Activated naive CD4-positive, alpha-beta T cell treated with anti-CD3 and anti-CD28 coated beads, Interleukin-2, amount 50 U/mL, for 72 hours (primary cell): Measurements from ENCODE around the gene PAFAH1B2. TPM values are rescaled to one million over a fixed set of nuclear protein-coding genes. Genes with fewer than 3 reads are reported as not detected.
"Not testable (repeated sequence)": the region's sequence is repeated elsewhere in the genome, so short reads cannot be mapped to it uniquely, and the experiment has no call there.

ENCODE experiments used
- ATAC-seq, 2 donors: fragments of 150-1000 bp; cut with Tn5 transposase; 2 replicates each; pipeline ENCODE4 v1.10.0; 2021; ENCODE audit warnings: mild to moderate bottlenecking in 2 of 2, moderate library complexity in 2 of 2
- DNase-seq, 2 donors: peaks; one replicate each; pipeline ENCODE4 v3.0.0; 2021 to 2022; ENCODE audit warnings: low spot score in 2 of 2
- H3K27ac Mint-ChIP-seq, 2 donors: one replicate each; pipeline ENCODE4 v1.8.0; 2022; ENCODE audit warnings: mild to moderate bottlenecking in 2 of 2, mixed read lengths in 2 of 2
- H3K36me3 Mint-ChIP-seq, 2 donors: one replicate each; pipeline ENCODE4 v1.8.0; 2022; ENCODE audit warnings: mixed read lengths in 2 of 2
- H3K9me3 Mint-ChIP-seq, 2 donors: one replicate each; pipeline ENCODE4 v1.8.0; 2022; ENCODE audit warnings: mixed read lengths in 2 of 2
- total RNA-seq, 2 donors: library from RNA; stranded (reverse); gene quantifications; one replicate each; pipeline ENCODE4 v1.2.3, GENCODE V29; 2022

PAFAH1B2 gene
- total RNA-seq, 2 donors from 2014 or later = 63.4 to 64.5 TPM

DNA sequence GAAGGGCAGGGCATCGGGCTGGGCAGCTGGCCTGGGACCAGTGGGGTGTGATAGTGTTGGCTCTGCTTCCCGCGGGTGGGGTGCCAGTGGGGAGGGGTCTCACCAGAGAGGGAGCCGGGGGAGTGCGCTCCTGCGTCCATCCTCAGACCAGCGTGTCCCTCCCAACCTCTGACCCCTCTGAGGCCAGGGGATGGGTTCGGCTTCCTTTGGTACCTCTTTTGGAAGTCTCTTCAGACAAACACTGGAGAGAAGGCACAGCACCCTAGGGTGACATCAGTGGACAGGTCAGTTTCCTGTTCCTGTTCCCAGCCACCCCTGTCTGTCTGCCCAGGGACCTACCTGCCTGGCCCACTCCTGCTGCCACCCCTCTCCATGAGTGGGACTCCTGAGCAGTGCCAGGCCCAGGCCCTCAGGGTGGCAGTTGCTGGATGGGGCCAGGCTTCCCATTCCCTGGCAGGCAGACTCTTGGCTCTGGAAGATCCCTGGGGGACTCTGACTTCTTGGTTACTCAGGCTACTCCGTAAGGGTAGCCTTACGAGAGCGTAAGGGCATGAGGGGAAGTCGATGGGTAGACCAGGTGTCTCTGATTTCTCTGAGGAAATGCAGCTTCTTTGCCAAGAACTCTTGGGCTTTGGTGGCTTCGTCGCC lies 57.7 kb downstream of the PAFAH1B2 start:
- H3K36me3 Mint-ChIP-seq = peaks cover 0 to 11% of the 10 kb centered on the region in 2 donors
- no peaks in the 10 kb centered on the region for H3K9me3 Mint-ChIP-seq
- DNase-seq (no peak), ATAC-seq (no peak)
- peak overlapping the region in 1 of 2 donors; percentile 27 for H3K27ac Mint-ChIP-seq

DNA sequence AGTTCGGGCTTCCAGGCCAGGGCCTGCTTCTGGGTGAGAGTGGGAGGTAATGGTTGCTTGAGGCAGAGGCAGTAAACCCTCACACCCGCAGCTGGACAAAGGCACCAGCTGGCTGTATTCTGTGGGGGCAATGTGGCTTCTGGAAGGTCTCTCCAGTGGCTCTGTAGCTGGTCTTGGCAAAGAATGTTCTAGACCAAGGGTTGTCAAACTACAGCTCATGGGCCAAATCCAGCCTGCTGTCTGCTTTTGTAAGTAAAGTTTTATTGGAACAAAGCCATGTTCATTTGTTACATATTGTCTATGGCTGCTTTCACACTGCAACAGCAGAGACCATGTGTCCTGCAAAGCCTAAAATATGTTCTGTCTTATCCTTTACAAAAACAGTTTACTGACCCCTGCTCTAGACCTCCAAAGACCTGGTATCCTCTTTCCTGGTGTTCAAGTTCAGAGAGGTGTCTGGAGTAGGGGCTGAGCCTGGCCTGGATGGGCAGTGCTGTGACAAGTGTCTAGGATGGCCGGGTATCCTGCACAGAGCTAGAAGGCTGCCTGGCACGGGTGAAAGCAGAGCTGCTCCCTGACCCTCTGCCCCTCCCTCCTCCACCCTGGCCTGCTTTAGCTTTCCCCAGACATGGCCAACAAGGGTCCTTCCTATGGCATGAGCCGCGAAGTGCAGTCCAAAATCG lies 58.4 kb downstream of the PAFAH1B2 start:
- DNase-seq (no peak), ATAC-seq (no peak)
- no peaks in the 10 kb centered on the region for H3K9me3 Mint-ChIP-seq
- peaks cover 0 to 11% of the 10 kb centered on the region in 2 donors for H3K36me3 Mint-ChIP-seq
- H3K27ac Mint-ChIP-seq = peak overlapping the region; percentile 27 to 89

DNA sequence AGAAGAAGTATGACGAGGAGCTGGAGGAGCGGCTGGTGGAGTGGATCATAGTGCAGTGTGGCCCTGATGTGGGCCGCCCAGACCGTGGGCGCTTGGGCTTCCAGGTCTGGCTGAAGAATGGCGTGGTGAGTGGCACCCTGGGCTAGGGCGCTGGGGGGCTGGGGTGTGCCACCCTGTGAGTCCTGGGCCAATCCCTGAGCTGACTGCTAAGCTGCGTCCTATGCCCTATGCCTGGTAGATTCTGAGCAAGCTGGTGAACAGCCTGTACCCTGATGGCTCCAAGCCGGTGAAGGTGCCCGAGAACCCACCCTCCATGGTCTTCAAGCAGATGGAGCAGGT lies 59.0 kb downstream of the PAFAH1B2 start:
- peak overlapping the region; percentile 19 to 89 for H3K27ac Mint-ChIP-seq

DNA sequence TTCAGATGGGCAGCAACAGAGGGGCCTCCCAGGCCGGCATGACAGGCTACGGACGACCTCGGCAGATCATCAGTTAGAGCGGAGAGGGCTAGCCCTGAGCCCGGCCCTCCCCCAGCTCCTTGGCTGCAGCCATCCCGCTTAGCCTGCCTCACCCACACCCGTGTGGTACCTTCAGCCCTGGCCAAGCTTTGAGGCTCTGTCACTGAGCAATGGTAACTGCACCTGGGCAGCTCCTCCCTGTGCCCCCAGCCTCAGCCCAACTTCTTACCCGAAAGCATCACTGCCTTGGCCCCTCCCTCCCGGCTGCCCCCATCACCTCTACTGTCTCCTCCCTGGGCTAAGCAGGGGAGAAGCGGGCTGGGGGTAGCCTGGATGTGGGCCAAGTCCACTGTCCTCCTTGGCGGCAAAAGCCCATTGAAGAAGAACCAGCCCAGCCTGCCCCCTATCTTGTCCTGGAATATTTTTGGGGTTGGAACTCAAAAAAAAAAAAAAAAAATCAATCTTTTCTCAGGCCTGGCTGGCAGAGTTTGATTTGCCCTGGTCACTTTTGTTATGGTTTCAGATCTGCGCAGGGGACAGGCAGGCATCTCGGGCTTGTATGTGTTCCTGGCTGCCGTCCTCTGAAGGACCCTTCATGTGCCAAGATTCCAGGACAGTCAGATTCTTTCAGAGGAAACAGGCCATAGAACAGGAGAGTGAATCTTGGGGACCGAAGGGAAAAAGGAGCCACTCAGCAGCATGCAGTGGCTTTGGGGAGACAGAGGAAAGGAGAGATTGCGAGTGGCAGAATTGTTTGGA lies 60.4 kb downstream of the PAFAH1B2 start:
- H3K27ac Mint-ChIP-seq = peak overlapping the region; percentile 19 to 69
- ATAC-seq (no peak), DNase-seq (no peak)
- no peaks in the 10 kb centered on the region for H3K9me3 Mint-ChIP-seq
- peaks cover 0 to 11% of the 10 kb centered on the region in 2 donors for H3K36me3 Mint-ChIP-seq

More for the DNA sequence above, 59.0 kb downstream of the PAFAH1B2 start:
- ATAC-seq (peak in 1 of 2 donors; percentile 9), DNase-seq (no peak)
- peaks cover 0 to 11% of the 10 kb centered on the region in 2 donors for H3K36me3 Mint-ChIP-seq
- no peaks in the 10 kb centered on the region for H3K9me3 Mint-ChIP-seq

DNA sequence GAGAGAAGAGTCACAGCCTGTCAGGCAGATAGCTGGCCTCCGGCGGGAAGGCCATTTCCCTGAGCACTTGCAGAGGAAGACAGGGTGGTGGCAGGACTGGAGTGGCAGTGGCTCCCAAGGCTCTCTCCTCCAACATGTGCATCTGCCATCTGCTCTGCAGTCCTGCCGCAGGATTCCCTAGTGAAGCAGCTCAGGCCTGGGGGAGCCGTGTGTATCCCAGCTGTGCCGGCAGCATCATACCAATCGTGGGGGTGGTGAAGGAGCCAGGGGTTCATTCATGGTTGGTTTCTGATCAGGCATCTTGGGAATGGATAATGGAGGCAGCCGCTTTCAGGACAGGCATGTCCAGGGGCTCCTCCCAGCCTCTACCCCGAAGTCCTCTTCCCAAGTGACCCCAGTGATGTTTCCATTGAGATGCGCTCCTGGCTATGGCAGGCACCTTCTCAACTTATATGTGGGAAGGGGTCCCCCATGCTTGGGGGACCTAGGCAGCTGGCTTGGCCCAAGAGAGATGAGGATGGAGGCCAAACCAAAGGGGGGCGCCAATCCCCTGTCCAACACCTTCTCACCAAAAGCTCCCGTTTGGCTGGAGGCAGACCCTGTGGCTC lies 61.2 kb downstream of the PAFAH1B2 start:
- ATAC-seq (no peak), DNase-seq (no peak)
- Mint-ChIP-seq H3K9me3 (no peaks in the 10 kb centered on the region), H3K36me3 (peaks cover 0 to 11% of the 10 kb centered on the region in 2 donors), H3K27ac (peak overlapping the region in 1 of 2 donors; percentile 69)

DNA sequence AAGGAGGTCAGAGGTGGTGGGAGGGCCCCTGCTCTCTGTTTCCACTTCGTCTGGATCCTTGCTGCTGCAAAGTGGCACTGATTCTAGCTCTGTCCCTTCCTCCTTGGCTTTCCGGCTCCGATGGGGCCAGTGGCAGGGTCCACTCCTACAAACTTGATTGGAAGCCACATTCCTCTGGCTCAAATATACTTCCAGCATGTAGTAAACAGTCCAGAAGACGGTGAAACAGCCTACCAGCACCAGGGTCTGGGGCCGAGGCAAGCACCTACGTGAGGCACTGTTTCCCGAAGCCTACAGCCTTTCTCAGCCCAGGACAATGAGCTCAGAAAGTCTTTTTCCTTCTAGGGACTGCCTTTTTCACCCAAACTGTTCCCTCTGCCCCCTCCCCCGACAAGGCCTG lies 62.0 kb downstream of the PAFAH1B2 start:
- not testable (repeated sequence) for DNase-seq, ATAC-seq, H3K27ac Mint-ChIP-seq, H3K9me3 Mint-ChIP-seq
- peaks cover 0 to 11% of the 10 kb centered on the region in 2 donors for H3K36me3 Mint-ChIP-seq

DNA sequence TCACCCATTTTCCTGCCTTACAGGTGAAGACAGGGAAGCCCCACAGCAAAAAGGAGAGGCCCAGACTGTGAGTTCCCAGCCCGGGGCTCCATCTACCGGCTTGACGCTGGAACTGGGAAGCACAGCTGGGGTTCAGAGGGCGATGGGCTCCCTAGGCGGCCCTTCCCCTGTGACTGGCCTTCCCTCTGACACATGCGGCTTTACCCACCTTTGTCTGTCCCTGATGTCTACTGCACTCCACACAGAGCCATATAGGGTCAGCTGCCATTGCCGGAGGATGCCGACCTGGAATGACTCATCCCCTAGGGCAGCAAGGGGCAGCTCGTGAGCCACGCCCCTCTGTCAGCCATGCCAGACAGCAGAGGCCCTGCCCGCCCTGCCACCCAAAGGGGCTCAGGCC lies 62.8 kb downstream of the PAFAH1B2 start:
- not testable (repeated sequence) for H3K9me3 Mint-ChIP-seq, H3K27ac Mint-ChIP-seq, DNase-seq
- H3K36me3 Mint-ChIP-seq = peaks cover 0 to 11% of the 10 kb centered on the region in 2 donors
- peak in 1 of 2 donors; percentile 17 for ATAC-seq

DNA sequence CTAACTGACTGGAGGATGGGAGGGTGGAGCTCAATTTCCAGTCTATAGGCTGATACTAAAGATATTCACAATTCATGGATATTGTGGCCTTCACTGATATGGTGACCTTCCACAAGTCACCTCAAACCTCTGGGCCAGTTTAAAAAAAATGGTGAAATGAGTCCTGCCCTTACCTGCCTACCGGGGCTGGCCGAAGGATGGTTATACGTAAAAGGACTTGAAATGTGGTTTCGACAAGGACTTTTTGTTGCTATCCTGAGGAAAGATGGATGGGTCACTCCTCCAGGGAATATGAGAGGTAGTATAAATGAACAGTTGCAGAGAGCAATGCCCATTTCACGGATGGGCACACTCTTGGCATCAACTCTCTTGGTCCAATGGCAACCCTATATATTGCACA lies 63.4 kb downstream of the PAFAH1B2 start:
- not testable (repeated sequence) for DNase-seq, H3K27ac Mint-ChIP-seq, H3K9me3 Mint-ChIP-seq, ATAC-seq
- peaks cover 0 to 11% of the 10 kb centered on the region in 2 donors for H3K36me3 Mint-ChIP-seq

DNA sequence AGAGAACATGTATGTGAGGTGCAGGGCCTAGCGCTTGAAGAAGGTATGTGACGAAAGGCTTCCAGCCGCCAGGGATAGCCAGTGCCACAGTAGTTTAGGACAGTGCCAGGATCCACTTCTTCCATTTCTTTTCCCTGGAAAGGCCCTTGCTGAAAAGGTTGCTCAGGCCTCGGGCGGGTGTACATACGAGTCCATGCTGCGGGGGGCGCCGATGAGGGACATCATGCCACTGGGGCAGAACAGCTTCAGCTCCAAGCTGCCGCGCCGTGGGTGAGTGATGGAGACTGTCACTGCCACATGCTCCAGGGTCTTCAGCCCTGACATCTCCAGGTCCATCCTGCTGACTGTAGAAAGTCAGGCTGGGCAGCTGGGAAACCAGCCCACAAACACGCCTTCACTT lies 64.6 kb downstream of the PAFAH1B2 start:
- H3K27ac Mint-ChIP-seq, DNase-seq, H3K9me3 Mint-ChIP-seq, ATAC-seq: not testable (repeated sequence)
- H3K36me3 Mint-ChIP-seq = peaks cover 8 to 11% of the 10 kb centered on the region in 2 donors

DNA sequence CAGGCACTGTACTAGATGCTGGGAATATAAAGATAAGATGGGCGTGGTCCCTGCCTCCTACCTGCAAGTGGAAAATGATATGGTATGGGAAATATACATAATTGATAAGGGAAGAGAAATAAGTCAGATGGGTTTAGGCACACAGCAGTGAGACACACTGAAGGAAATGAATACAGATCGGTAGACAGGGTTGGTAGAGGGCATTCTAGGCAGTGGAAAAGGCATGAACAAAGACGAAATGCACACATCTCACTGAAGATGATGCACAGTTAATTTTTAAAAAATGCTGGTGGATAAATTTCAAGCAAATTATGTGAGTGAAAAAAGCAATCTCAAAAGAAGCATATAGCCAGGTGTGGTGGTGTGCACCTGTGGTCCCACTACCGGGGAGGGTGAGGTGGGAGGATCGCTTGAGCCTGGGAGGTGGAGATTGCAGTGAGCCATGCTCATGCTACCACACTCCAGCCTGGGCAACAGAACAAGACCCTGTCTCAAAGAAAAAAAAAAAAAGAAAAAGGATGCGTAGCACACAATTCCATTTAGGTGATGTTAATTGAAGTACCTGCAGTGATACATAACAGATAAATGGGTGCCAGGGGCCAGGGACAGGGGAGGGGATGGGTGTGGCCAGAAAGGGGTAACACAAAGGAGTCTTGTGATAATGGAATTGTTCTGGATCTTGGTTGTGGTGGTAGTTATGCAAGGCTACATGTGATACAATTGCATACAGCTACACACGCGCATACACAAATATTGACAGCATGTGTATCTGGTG lies 65.5 kb downstream of the PAFAH1B2 start:
- peaks cover 8 to 11% of the 10 kb centered on the region in 2 donors for H3K36me3 Mint-ChIP-seq
- not testable (repeated sequence) for ATAC-seq, H3K9me3 Mint-ChIP-seq, DNase-seq, H3K27ac Mint-ChIP-seq

DNA sequence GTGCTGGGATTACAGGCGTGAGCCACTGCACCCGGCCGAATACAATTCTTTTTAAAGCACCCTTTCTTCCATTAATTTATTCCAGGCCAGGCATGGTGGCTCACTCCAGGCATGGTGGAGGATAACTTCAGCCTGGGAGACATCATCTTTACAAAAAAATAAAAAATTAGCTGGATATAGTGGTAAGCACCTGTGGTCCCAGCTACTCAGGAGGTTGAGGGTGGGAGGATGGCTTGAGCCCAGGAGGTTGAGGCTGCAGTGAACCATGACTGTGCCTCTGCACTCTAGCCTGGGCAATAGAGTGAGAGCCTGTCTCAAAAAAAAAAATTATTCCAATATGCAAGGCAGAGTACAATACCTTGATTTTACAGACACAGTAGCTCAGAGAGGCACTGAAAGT lies 66.5 kb downstream of the PAFAH1B2 start:
- Mint-ChIP-seq H3K27ac (peak overlapping the region; percentile 3 to 11), H3K9me3 (no peaks in the 10 kb centered on the region), H3K36me3 (peaks cover under 1 to 8% of the 10 kb centered on the region in 2 donors)
- ATAC-seq (no peak), DNase-seq (no peak)

DNA sequence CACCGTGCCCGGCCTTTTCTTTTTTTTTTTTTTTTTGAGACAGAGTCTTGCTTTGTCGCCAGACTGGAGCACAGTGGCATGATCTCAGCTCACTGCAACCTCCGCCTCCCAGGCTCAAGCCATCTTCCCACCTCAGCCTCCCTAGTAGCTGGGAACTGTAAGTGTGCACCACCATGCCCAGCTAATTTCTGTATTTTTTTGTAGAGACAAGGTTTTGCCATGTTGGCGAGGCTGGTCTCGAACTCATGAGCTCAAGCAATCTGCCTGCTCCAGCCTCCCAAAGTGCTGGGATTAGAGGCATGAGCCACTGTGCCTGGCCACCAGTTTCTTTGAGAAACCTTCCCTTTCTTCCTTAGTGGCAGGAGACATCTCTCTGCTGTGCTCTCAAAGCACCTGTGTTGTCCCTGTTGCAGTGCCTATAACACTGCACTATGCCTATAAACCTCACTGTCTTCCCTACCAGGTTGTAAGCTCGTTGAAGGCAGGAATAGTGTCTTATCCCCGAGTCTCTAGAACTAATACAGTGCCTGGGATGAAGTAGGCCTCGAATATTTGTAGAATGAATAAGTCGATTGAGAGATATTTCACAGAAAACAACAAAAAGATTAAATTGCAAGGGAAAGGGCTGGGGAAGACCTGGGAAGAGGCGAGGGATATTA lies 68.7 kb downstream of the PAFAH1B2 start:
- ATAC-seq (no peak), DNase-seq (no peak)
- Mint-ChIP-seq H3K9me3 (no peaks in the 10 kb centered on the region), H3K27ac (peak overlapping the region; percentile 24), H3K36me3 (peaks cover 6 to 8% of the 10 kb centered on the region in 2 donors)

DNA sequence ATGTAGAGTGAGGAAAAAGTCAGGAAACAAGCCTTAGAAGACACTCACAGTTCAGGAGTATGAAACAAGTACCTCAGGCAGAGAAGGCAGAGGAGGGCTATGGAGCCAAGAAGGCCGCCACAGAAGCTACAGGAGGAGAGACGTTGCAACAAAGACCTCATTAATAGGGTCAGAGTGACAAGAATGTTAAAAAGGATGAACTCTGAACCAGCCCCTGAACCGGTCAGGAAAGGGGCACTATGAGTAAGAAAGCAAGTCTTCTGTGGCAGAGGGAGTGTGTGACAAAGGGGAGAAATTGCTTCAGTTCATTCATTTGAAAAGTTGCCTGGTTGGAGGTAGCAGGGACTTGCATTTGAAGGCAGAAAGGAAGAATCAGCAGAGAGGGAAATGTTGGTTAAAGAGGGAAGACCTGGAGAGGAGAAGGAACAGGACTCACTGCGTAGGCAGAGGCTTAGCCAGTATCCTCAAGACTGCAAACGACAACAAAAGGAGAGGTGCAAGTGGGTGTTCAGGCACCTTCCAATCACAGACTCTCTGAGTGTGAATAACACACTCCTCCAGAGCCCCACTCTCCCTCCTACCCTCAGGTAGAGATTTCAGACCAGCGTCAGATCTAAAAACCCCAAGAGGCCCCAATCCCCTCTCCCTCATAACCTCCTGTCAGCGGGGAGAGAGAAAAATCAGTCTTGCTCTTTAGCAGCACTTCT lies 70.5 kb downstream of the PAFAH1B2 start:
- ATAC-seq = no peak
- Mint-ChIP-seq H3K27ac (peak overlapping the region in 1 of 2 donors; percentile 22), H3K36me3 (peaks cover 11 to 18% of the 10 kb centered on the region in 2 donors), H3K9me3 (no peaks in the 10 kb centered on the region)
- DNase-seq = no peak

DNA sequence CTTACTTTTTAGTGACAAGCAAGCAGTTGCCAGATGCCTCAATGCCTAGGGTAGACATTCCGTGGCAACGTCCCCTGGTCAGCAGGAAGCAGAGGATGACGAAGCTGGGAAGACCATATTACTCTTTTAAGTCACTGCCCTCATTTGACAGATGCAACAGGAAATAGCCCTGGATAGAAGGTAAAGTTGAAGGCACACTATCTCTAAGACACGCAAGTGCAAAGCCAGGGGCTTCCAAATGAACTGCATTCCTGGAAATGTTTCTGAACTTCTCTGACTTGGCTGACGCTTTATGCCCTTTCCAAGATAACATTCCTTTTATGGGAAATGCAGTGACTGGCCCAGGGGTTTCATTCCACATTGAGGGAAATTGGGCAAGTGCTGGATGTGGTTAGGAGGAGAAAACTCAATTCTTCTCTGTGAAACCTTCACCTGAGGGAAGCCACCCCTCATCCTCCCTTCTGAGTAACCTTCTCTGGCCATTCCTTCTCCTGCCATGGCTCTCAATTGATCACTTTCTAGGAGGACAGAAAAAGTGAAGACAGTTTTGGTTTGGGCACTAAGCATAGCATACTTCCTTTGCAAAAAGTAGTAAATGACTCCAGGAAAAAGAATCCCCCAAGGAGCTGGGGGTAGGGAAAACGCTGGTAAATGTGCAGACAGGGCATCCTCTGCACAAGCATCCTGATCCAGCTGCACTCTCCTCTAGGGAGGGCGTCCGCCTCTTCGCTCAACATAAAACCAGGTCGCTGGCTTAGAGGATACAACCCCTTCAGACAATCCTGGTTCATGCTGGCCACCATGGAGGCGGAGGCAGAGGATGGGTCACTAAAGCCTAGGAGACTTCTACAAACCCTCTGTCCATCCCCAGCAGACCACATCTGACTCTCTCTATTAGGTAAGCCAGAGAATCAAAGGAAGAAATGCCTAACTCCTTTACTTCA lies 73.3 kb downstream of the PAFAH1B2 start:
- Mint-ChIP-seq H3K36me3 (peaks cover 11 to 19% of the 10 kb centered on the region in 2 donors), H3K9me3 (no peaks in the 10 kb centered on the region), H3K27ac (peak overlapping the region; percentile 53 to 69)
- ATAC-seq = no peak
- no peak for DNase-seq
